Thyroid gland (tissue), 4 donors: Measurements from ENCODE around the gene PTPN9. TPM values are rescaled to one million over a fixed set of nuclear protein-coding genes. Genes with fewer than 3 reads are reported as not detected.

ENCODE experiments used
- DNase-seq, 2 donors: peaks; one replicate each; pipeline ENCODE4 v3.0.0-alpha.2; 2019
- H3K27ac ChIP-seq, 3 donors: fragments of 200-600 bp; sonication (generic); 1 replicate in 2 of 3; 2 replicates in 1 of 3; pipeline ENCODE4 v1.5.1; 2016 to 2019; ENCODE audit warnings: mild to moderate bottlenecking in 1 of 3, moderate library complexity in 1 of 3
- H3K27me3 ChIP-seq: fragments of 200-600 bp; sonication (generic); one replicate; pipeline ENCODE4 v1.5.1; 2019
- H3K36me3 ChIP-seq, 2 donors: fragments of 200-600 bp; sonication (generic); one replicate each; pipeline ENCODE4 v1.5.1; 2016 to 2019
- H3K4me1 ChIP-seq, 2 donors: fragments of 200-600 bp; sonication (generic); one replicate each; pipeline ENCODE4 v1.5.1; 2017 to 2019
- H3K4me3 ChIP-seq, 3 donors: fragments of 200-600 bp; sonication (generic); replicated peaks in 1 of 3; 1 replicate in 2 of 3; 2 replicates in 1 of 3; pipeline ENCODE4 v1.5.1; 2016; ENCODE audit warnings: mild to moderate bottlenecking in 1 of 3
- H3K9me3 ChIP-seq: fragments of 200-600 bp; sonication (generic); one replicate; pipeline ENCODE4 v1.5.1; 2017
- POLR2A ChIP-seq, 2 donors: fragments of 450-650 bp; IDR thresholded peaks; one replicate each; pipeline ENCODE4 v1.6.1; 2017; ENCODE audit warnings: antibody characterized with exemption in 2 of 2, mild to moderate bottlenecking in 2 of 2, moderate library complexity in 1 of 2
- WGBS, 2 donors: methylation state at CpG; one replicate each; pipeline ENCODE4 v1.1.5; 2017; 5-methylcytosine and 5-hydroxymethylcytosine counted together
- intact Hi-C: fragments of 100-400 bp; cut with DNase I; formaldehyde crosslinking; loops from one replicate; pipeline ENCODE4 v1.15.1; 2023
- total RNA-seq, 4 donors: library from RNA; depleted of rRNA; stranded (reverse); fragments of >200 nt; gene quantifications; one replicate each; pipeline ENCODE4 v1.2.3, GENCODE V29; 2016
- TF ChIP-seq, protein P1 (sequence below), 6 experiments: fragments of 200-600 bp in 3 of 6; fragments of 450-650 bp in 3 of 6; sonication (generic) in 3 of 6; IDR thresholded peaks; one replicate each; pipeline ENCODE4 v1.5.1; 2016 to 2019; ENCODE audit warnings: antibody characterized with exemption in 6 of 6, mild to moderate bottlenecking in 2 of 6, inconsistent platforms in 1 of 6, moderate library complexity in 1 of 6

PTPN9 gene
- total RNA-seq, 4 donors from 2014 or later = 66.4 to 83.5 (median 73.6) TPM

DNA sequence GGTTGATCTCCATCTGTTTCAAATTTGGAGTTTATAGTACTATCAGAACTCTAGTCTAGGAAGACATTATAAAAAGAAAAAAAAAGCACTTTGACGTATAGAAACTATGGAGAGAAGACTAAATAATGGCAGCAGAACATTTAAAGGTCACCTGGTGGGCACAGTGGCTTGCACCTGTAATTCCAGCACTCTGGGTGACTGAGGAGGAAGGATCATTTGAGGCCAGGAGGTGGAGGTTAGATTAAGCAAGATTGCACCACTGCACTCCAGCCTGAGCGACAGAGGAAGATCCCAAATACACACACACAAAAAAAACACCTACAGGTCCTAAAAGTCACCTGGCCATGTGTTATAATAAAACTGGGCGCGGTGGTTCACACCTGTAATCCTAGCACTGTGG, 141.4 kb downstream of the PTPN9 start:
- Histone ChIP-seq H3K4me3 (no peak overlapping the region), H3K27me3 (no peaks in the 10 kb centered on the region)

DNA sequence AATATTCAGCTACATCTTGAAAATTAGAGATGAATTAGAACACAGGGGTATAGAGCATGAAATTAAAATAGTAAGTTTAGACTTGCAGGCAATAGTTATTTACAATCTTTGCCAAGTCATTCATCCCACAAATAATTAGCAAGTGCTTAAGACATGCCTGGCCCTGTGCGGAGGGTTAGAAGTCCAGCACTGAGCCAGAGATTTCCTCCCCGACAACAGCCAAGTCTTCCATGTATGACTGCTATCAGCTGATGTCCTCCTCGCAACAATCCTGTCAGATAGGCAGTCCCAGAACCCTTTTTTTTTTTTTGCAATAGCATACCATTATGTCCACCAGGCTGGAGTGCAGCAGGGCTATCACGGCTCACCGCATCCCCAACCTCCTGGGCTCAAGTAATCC, 142.2 kb downstream of the PTPN9 start:
- 86 to 92% methylated on average over 5 of the region's 5 CpGs for WGBS, 2 donors
- DNase-seq = no peak
- H3K27ac ChIP-seq = peak overlapping the region in 1 of 3 donors; percentile 0
- no peaks in the 10 kb centered on the region for H3K9me3 ChIP-seq
- peaks cover 0 to 3% of the 10 kb centered on the region in 2 donors for H3K36me3 ChIP-seq
- H3K4me1 ChIP-seq = peaks cover 6% of the 10 kb centered on the region in 2 donors
- no peak overlapping the region for H3K4me3 ChIP-seq
- intact Hi-C loops = no loop called here
- TF ChIP-seq, protein P1, sequence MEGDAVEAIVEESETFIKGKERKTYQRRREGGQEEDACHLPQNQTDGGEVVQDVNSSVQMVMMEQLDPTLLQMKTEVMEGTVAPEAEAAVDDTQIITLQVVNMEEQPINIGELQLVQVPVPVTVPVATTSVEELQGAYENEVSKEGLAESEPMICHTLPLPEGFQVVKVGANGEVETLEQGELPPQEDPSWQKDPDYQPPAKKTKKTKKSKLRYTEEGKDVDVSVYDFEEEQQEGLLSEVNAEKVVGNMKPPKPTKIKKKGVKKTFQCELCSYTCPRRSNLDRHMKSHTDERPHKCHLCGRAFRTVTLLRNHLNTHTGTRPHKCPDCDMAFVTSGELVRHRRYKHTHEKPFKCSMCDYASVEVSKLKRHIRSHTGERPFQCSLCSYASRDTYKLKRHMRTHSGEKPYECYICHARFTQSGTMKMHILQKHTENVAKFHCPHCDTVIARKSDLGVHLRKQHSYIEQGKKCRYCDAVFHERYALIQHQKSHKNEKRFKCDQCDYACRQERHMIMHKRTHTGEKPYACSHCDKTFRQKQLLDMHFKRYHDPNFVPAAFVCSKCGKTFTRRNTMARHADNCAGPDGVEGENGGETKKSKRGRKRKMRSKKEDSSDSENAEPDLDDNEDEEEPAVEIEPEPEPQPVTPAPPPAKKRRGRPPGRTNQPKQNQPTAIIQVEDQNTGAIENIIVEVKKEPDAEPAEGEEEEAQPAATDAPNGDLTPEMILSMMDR (IDR thresholded peaks at IDR 0.05) = no peak
- no peak for TF ChIP-seq POLR2A (IDR thresholded peaks at IDR 0.05)
- no peaks in the 10 kb centered on the region for H3K27me3 ChIP-seq

More for the DNA sequence above, 141.4 kb downstream of the PTPN9 start:
- peaks cover 0 to 3% of the 10 kb centered on the region in 2 donors for H3K36me3 ChIP-seq
- no peak for DNase-seq
- H3K27ac ChIP-seq = no peak overlapping the region
- peaks cover 4 to 6% of the 10 kb centered on the region in 2 donors for H3K4me1 ChIP-seq
- intact Hi-C loops = no loop called here
- TF ChIP-seq POLR2A (IDR thresholded peaks at IDR 0.05) = no peak
- TF ChIP-seq, protein P1 (IDR thresholded peaks at IDR 0.05) = no peak
- H3K9me3 ChIP-seq = no peaks in the 10 kb centered on the region
- 95 to 99% methylated on average over 4 of the region's 4 CpGs for WGBS, 2 donors

DNA sequence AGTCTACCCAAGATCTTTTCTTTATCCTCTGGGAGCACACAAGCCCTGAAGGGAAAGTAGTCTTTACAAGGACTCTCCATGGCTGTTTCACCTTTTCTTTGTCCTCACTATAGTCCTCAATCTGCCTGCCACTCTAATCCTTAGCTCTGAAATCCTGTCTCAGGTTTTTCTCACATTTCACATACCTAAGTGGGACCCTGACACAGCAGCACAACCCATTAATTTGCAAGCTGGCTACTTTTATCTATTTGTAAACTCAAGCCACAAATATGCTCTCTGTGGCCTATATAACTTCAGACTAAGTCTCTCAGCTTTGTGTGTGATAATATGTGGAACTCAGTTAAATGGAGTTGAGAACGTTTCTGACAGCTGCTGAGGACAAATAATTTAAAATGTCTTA, 147.4 kb downstream of the PTPN9 start:
- Histone ChIP-seq H3K4me1 (peaks cover 6 to 10% of the 10 kb centered on the region in 2 donors), H3K36me3 (peaks cover 18% of the 10 kb centered on the region in 2 donors), H3K27me3 (no peaks in the 10 kb centered on the region), H3K27ac (no peak overlapping the region), H3K4me3 (no peak overlapping the region), H3K9me3 (no peaks in the 10 kb centered on the region)
- intact Hi-C loops = no loop called here
- TF ChIP-seq POLR2A (IDR thresholded peaks at IDR 0.05) = no peak
- TF ChIP-seq, protein P1 (IDR thresholded peaks at IDR 0.05) = no peak
- 46 to 62% methylated on average over 1 of the region's 1 CpG for WGBS, 2 donors
- DNase-seq = no peak

DNA sequence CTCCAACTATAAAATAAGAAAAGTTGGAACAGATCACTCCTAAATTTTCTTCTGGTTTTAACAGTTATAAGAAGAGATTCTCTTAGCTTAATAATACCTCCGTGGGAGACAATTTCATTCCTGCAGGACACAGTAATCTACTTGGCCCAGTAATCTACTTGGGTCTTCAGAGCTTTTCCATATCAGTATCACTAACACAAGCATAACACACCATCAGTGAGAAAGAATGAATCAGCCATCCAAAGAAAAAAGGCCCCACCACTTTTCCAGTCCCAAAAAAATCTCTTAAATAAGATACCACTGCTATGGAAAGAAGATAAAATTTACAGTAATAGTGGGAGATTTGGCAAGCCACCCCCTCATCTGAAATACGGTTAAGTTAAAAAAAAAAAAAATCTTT, 147.8 kb downstream of the PTPN9 start:
- Histone ChIP-seq H3K36me3 (peaks cover 18% of the 10 kb centered on the region in 2 donors), H3K27me3 (no peaks in the 10 kb centered on the region), H3K27ac (no peak overlapping the region), H3K4me1 (peaks cover 6 to 10% of the 10 kb centered on the region in 2 donors), H3K4me3 (no peak overlapping the region), H3K9me3 (no peaks in the 10 kb centered on the region)
- TF ChIP-seq, protein P1 (IDR thresholded peaks at IDR 0.05) = no peak
- no peak for TF ChIP-seq POLR2A (IDR thresholded peaks at IDR 0.05)
- WGBS, 2 donors = 78 to 83% methylated on average over 2 of the region's 2 CpGs
- no peak for DNase-seq
- intact Hi-C loops = no loop called here

DNA sequence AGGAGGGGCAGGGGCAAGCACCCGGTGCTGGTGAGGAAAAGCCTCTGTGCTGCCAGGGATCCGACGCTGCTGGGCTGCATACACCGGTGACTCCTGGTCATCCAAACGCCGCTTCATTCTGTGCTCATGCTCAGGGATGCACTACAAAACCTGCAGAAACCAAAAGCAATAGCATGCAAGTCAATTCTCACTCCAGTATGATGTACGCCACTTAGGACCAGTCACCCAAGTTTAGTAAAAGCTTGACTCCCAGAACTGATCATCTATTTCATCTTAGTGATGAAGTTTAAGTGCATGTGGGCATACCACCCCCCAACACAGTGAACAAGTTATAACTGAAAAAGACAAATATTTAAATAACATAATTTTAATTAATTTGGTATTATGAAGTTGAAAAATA, 148.9 kb downstream of the PTPN9 start:
- Histone ChIP-seq H3K27ac (no peak overlapping the region), H3K27me3 (no peaks in the 10 kb centered on the region), H3K9me3 (no peaks in the 10 kb centered on the region), H3K36me3 (peaks cover 15 to 18% of the 10 kb centered on the region in 2 donors), H3K4me1 (peaks cover 6 to 10% of the 10 kb centered on the region in 2 donors), H3K4me3 (no peak overlapping the region)
- no peak for TF ChIP-seq POLR2A (IDR thresholded peaks at IDR 0.05)
- TF ChIP-seq, protein P1 (IDR thresholded peaks at IDR 0.05) = no peak
- no peak for DNase-seq
- 92 to 94% methylated on average over 7 of the region's 7 CpGs for WGBS, 2 donors
- intact Hi-C loops = no loop called here
